Neural cell (in vitro differentiated cells): ENCODE results near the gene PIP4K2A. TPM values are rescaled to one million over a fixed set of nuclear protein-coding genes. Genes with fewer than 3 reads are reported as not detected.

ENCODE experiments used
- H2AFZ ChIP-seq: fragments of 200-600, 300-800 bp; sonication (generic), shearing (Covaris generic); 2 replicates; pipeline ENCODE4 v1.6.0; 2014; ENCODE audit warnings: low read depth, mild to moderate bottlenecking, antibody characterized with exemption, low read length, moderate library complexity
- H3F3A ChIP-seq: fragments of 200-600 bp; shearing (Covaris generic); 2 replicates; pipeline ENCODE4 v1.6.1; 2016; ENCODE audit warnings: mild to moderate bottlenecking, moderate library complexity, mixed read lengths, antibody characterized with exemption, low read length; ENCODE audit not compliant: insufficient read depth, poor library complexity, severe bottlenecking
- H3K27ac ChIP-seq: fragments of 200-600, 300-800 bp; sonication (generic), shearing (Covaris generic); 2 replicates; pipeline ENCODE4 v1.5.1; 2014; ENCODE audit warnings: mild to moderate bottlenecking, low read length, moderate library complexity
- H3K27me3 ChIP-seq: fragments of 300-800, 200-600 bp; sonication (generic), shearing (Covaris generic); 2 replicates; pipeline ENCODE4 v1.6.0; 2014; ENCODE audit warnings: mild to moderate bottlenecking, low read depth, low read length, moderate library complexity; ENCODE audit not compliant: insufficient read depth
- H3K36me3 ChIP-seq: fragments of 300-800, 200-600 bp; sonication (generic), shearing (Covaris generic); 2 replicates; pipeline ENCODE4 v1.5.1; 2014; ENCODE audit warnings: mild to moderate bottlenecking, antibody characterized with exemption, low read length, moderate library complexity; ENCODE audit not compliant: insufficient read depth
- H3K4me2 ChIP-seq: fragments of 300-800, 200-600 bp; sonication (generic), shearing (Covaris generic); 2 replicates; pipeline ENCODE4 v1.6.0; 2014; ENCODE audit warnings: mild to moderate bottlenecking, low read length
- H3K4me3 ChIP-seq: fragments of 300-800, 200-600 bp; sonication (generic), shearing (Covaris generic); 2 replicates; pipeline ENCODE4 v1.5.1; 2014; ENCODE audit warnings: mild to moderate bottlenecking, low read length, moderate library complexity
- H3K79me2 ChIP-seq: fragments of 200-600 bp; shearing (Covaris generic); replicated peaks from 2 replicates; pipeline ENCODE4 v1.6.0; 2014; ENCODE audit warnings: mild to moderate bottlenecking, low read length, moderate library complexity; ENCODE audit not compliant: insufficient read depth
- H3K9ac ChIP-seq: fragments of 300-800, 200-600 bp; sonication (generic), shearing (Covaris generic); 2 replicates; pipeline ENCODE4 v1.6.1; 2016; ENCODE audit warnings: mild to moderate bottlenecking, low read length, mixed read lengths
- H3K9me2 ChIP-seq: fragments of 200-600 bp; shearing (Covaris generic); 2 replicates; pipeline ENCODE4 v1.6.1; 2016; ENCODE audit warnings: mild to moderate bottlenecking, low read length, mixed read lengths; ENCODE audit not compliant: insufficient read depth
- H3K9me3 ChIP-seq: fragments of 200-600, 300-800 bp; sonication (generic), shearing (Covaris generic); 2 replicates; pipeline ENCODE4 v1.6.1; 2016; ENCODE audit warnings: mild to moderate bottlenecking, mixed run types, low read length, moderate library complexity, mixed read lengths
- H4K20me1 ChIP-seq: fragments of 200-600 bp; shearing (Covaris generic); 2 replicates; pipeline ENCODE4 v1.6.1; 2016; ENCODE audit warnings: mild to moderate bottlenecking, mixed run types; ENCODE audit not compliant: insufficient read depth
- EP300 ChIP-seq: fragments of 450-650 bp; conservative IDR thresholded peaks from 2 replicates; pipeline ENCODE4 v1.6.1; 2014; ENCODE audit warnings: antibody characterized with exemption, mild to moderate bottlenecking, moderate library complexity; ENCODE audit not compliant: poor library complexity, severe bottlenecking
- EZH2 ChIP-seq: fragments of 200-600, 300-800 bp; shearing (Covaris generic), sonication (generic); IDR thresholded peaks from 2 replicates; pipeline ENCODE4 v1.6.1; 2014; ENCODE audit warnings: antibody characterized with exemption, low read length, borderline replicate concordance, mild to moderate bottlenecking; ENCODE audit not compliant: insufficient read depth, poor library complexity, severe bottlenecking
- MXI1 ChIP-seq: fragments of 450-650 bp; conservative IDR thresholded peaks from 2 replicates; pipeline ENCODE4 v1.6.1; 2014; ENCODE audit warnings: antibody characterized with exemption, mild to moderate bottlenecking; ENCODE audit not compliant: poor library complexity, severe bottlenecking
- POLR2AphosphoS5 ChIP-seq: IDR thresholded peaks from 2 replicates; pipeline ENCODE4 v1.6.1; 2012
- RAD21 ChIP-seq: fragments of 450-650 bp; conservative IDR thresholded peaks from 2 replicates; pipeline ENCODE4 v1.6.1; 2014; ENCODE audit warnings: antibody characterized with exemption, mild to moderate bottlenecking, moderate library complexity
- SMC3 ChIP-seq: fragments of 450-650 bp; conservative IDR thresholded peaks from 2 replicates; pipeline ENCODE4 v1.6.1; 2014; ENCODE audit warnings: antibody characterized with exemption, mild to moderate bottlenecking, moderate library complexity; ENCODE audit not compliant: poor library complexity
- TAF1 ChIP-seq: IDR thresholded peaks from 2 replicates; pipeline ENCODE4 v1.6.1; 2012; ENCODE audit warnings: low read depth
- polyA plus RNA-seq: library from polyadenylated mRNA; depleted of rRNA; stranded (reverse); fragments of >200 nt; gene quantifications from 2 replicates; pipeline ENCODE4 v1.2.3, GENCODE V29; 2014
- TF ChIP-seq, protein P1 (sequence below): IDR thresholded peaks from 2 replicates; pipeline ENCODE4 v1.6.1; 2012; ENCODE audit warnings: borderline replicate concordance
- TF ChIP-seq, protein P2 (sequence below): fragments of 450-650 bp; IDR thresholded peaks from 2 replicates; pipeline ENCODE4 v1.5.1; 2014; ENCODE audit warnings: antibody characterized with exemption, mild to moderate bottlenecking, moderate library complexity; ENCODE audit not compliant: poor library complexity, severe bottlenecking

PIP4K2A gene
- polyA plus RNA-seq, 1 donor from 2014 or later: 12.6 TPM

DNA sequence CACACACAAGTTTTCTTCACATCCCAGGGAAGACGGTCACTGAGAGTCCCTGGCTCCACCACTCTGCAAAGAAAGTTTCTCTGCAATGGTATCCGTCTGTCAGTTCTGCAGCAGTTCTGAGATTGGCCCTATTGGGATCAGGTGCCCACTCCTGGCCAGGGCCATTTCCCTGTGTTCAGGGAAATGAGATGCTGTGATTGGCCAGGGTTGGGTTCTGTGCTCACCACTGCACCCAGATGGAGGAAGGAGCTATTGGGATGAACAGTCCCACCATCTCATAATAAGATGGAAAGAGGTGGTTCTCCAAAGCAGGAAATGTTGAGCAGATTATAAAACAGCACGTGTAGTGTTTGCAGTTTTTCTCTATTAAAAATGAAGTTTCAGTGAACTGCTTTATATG lies 13.3 kb upstream of the PIP4K2A start:
- Histone ChIP-seq H3K9ac (no peak overlapping the region), H3K9me3 (no peaks in the 10 kb centered on the region), H3K36me3 (no peaks in the 10 kb centered on the region), H3K9me2 (no peaks in the 10 kb centered on the region), H3K79me2 (no peaks in the 10 kb centered on the region), H4K20me1 (no peaks in the 10 kb centered on the region), H3K27me3 (no peaks in the 10 kb centered on the region), H2AFZ (no peak overlapping the region), H3K27ac (no peak overlapping the region), H3K4me3 (no peak overlapping the region), H3K4me2 (no peak overlapping the region), H3F3A (no peaks in the 10 kb centered on the region)
- TF ChIP-seq, protein P1, sequence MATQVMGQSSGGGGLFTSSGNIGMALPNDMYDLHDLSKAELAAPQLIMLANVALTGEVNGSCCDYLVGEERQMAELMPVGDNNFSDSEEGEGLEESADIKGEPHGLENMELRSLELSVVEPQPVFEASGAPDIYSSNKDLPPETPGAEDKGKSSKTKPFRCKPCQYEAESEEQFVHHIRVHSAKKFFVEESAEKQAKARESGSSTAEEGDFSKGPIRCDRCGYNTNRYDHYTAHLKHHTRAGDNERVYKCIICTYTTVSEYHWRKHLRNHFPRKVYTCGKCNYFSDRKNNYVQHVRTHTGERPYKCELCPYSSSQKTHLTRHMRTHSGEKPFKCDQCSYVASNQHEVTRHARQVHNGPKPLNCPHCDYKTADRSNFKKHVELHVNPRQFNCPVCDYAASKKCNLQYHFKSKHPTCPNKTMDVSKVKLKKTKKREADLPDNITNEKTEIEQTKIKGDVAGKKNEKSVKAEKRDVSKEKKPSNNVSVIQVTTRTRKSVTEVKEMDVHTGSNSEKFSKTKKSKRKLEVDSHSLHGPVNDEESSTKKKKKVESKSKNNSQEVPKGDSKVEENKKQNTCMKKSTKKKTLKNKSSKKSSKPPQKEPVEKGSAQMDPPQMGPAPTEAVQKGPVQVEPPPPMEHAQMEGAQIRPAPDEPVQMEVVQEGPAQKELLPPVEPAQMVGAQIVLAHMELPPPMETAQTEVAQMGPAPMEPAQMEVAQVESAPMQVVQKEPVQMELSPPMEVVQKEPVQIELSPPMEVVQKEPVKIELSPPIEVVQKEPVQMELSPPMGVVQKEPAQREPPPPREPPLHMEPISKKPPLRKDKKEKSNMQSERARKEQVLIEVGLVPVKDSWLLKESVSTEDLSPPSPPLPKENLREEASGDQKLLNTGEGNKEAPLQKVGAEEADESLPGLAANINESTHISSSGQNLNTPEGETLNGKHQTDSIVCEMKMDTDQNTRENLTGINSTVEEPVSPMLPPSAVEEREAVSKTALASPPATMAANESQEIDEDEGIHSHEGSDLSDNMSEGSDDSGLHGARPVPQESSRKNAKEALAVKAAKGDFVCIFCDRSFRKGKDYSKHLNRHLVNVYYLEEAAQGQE: no peak
- TF ChIP-seq MXI1 (no peak), EZH2 (no peak), EP300 (no peak)
- TF ChIP-seq, protein P2, sequence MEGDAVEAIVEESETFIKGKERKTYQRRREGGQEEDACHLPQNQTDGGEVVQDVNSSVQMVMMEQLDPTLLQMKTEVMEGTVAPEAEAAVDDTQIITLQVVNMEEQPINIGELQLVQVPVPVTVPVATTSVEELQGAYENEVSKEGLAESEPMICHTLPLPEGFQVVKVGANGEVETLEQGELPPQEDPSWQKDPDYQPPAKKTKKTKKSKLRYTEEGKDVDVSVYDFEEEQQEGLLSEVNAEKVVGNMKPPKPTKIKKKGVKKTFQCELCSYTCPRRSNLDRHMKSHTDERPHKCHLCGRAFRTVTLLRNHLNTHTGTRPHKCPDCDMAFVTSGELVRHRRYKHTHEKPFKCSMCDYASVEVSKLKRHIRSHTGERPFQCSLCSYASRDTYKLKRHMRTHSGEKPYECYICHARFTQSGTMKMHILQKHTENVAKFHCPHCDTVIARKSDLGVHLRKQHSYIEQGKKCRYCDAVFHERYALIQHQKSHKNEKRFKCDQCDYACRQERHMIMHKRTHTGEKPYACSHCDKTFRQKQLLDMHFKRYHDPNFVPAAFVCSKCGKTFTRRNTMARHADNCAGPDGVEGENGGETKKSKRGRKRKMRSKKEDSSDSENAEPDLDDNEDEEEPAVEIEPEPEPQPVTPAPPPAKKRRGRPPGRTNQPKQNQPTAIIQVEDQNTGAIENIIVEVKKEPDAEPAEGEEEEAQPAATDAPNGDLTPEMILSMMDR: no peak

DNA sequence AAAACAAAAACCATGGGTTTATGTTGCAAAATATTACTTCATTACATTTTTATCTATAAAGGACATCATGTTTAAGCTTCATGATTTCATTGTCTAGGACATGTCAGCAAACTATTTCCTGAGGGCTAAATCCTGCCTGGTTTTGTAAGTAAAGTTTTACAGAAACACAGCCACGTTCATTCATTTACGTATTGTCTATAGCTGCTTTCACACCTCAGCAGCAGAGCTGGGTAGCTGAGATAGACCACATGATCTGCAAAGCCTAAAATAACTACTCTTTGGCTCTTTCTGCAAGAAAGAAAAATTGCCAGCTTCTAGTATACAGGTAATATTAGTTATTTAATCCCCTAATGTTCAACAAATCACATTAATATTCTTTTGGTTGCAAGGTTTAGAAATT lies 12.7 kb upstream of the PIP4K2A start:
- Histone ChIP-seq H3F3A (no peaks in the 10 kb centered on the region), H3K36me3 (no peaks in the 10 kb centered on the region), H3K4me2 (no peak overlapping the region), H4K20me1 (no peaks in the 10 kb centered on the region), H3K27me3 (no peaks in the 10 kb centered on the region), H3K9me2 (no peaks in the 10 kb centered on the region), H3K4me3 (no peak overlapping the region), H3K27ac (no peak overlapping the region), H2AFZ (no peak overlapping the region), H3K79me2 (no peaks in the 10 kb centered on the region), H3K9me3 (no peaks in the 10 kb centered on the region), H3K9ac (no peak overlapping the region)
- TF ChIP-seq MXI1 (no peak), TAF1 (no peak), SMC3 (no peak), EP300 (no peak), EZH2 (no peak), POLR2AphosphoS5 (no peak), RAD21 (no peak)
- TF ChIP-seq, protein P2: no peak
- TF ChIP-seq, protein P1: no peak
